ENCODE measurements around the gene NHSL2.

- TF ChIP-seq CTCF (IDR thresholded peaks at IDR 0.05; ENCODE audit: low read depth, low read length) (no peak), MYC (IDR thresholded peaks at IDR 0.05; ENCODE audit: low read depth, low read length) (no peak)
These were observed 231.6 kb downstream of the NHSL2 start for GRCh38 chrX:72142094-72142793.

Data from NB4 (cell line).